Activated CD4-positive, CD25-positive, alpha-beta regulatory T cell treated with anti-CD3 and anti-CD28 coated beads, Interleukin-2, amount 50 U/mL, for 72 hours (primary cell): ENCODE measurements around the gene RASGEF1C.

Source experiments
- DNase-seq: peaks from one replicate; pipeline ENCODE4 v3.0.0; 2021

RASGEF1C gene

GRCh38 chr5:180179442-180180420 lies 29.3 kb downstream of the RASGEF1C start:
- DNase-seq: no peak

GRCh38 chr5:180178531-180179441 lies 30.2 kb downstream of the RASGEF1C start:
- DNase-seq: no peak

- DNase-seq: no peak
Measured at GRCh38 chr5:180176191-180176590, 32.8 kb downstream of the RASGEF1C start.

- no peak for DNase-seq
Measured at GRCh38 chr5:180175015-180175431, 34.0 kb downstream of the RASGEF1C start.

- no peak for DNase-seq
Measured at GRCh38 chr5:180174587-180174972, 34.4 kb downstream of the RASGEF1C start.

GRCh38 chr5:180173875-180174586 lies 35.0 kb downstream of the RASGEF1C start:
- DNase-seq: no peak

- no peak for DNase-seq
Measured at GRCh38 chr5:180173198-180173544, 35.8 kb downstream of the RASGEF1C start.

- no peak for DNase-seq
Measured at GRCh38 chr5:180172447-180173197, 36.4 kb downstream of the RASGEF1C start.

- no peak for DNase-seq
Measured at GRCh38 chr5:180171568-180172094, 37.4 kb downstream of the RASGEF1C start.

GRCh38 chr5:180170810-180171567 lies 38.0 kb downstream of the RASGEF1C start:
- DNase-seq: no peak

GRCh38 chr5:180170106-180170809 lies 38.8 kb downstream of the RASGEF1C start:
- no peak for DNase-seq

- no peak for DNase-seq
Measured at GRCh38 chr5:180169248-180170105, 39.5 kb downstream of the RASGEF1C start.

- DNase-seq: no peak
Measured at GRCh38 chr5:180168758-180169157, 40.3 kb downstream of the RASGEF1C start.

GRCh38 chr5:180166176-180166575 lies 42.8 kb downstream of the RASGEF1C start:
- DNase-seq: no peak

GRCh38 chr5:180162304-180162661 lies 46.7 kb downstream of the RASGEF1C start:
- no peak for DNase-seq

- no peak for DNase-seq
Measured at GRCh38 chr5:180161420-180162303, 47.3 kb downstream of the RASGEF1C start.

GRCh38 chr5:180160789-180161188 lies 48.2 kb downstream of the RASGEF1C start:
- DNase-seq: no peak

- DNase-seq: no peak
Measured at GRCh38 chr5:180160215-180160614, 48.8 kb downstream of the RASGEF1C start.
